IMR-90 (cell line): Measurements from ENCODE around the gene PTPRG. TPM values are rescaled to one million over a fixed set of nuclear protein-coding genes. Genes with fewer than 3 reads are reported as not detected.
A peak's percentile ranks its signal among the peaks of the same experiment; 100 is the strongest.

Source experiments
- ATAC-seq: fragments of 200-7000 bp; cut with Tn5 transposase; 2 replicates; pipeline ENCODE4 v1.9.1; 2020; ENCODE audit warnings: low read depth, mild to moderate bottlenecking, moderate library complexity
- BruUV-seq: library from RNA; stranded (reverse); fragments of 400-500 nt; replicated peaks from 2 replicates; lab custom pipeline; 2021; lab: Mats Ljungman, UMichigan
- CTCF ChIA-PET: fragments of 300-600 bp; formaldehyde crosslinking; extraction: SDS; loops from one replicate; lab custom pipeline; 2021; ENCODE audit warnings: antibody characterized with exemption; lab: Yijun Ruan, JAX
- POLR2A ChIA-PET: fragments of 300-600 bp; sonication (Branson Sonifier 250); formaldehyde crosslinking; loops from one replicate; lab custom pipeline; 2022; ENCODE audit warnings: antibody characterized with exemption; ENCODE audit not compliant: unreplicated experiment; lab: Charles Lee
- DNase-seq: peaks from one replicate; pipeline ENCODE4 v3.0.0; 2013
- H2AFZ ChIP-seq: replicated peaks from 2 replicates; pipeline ENCODE3; 2013; ENCODE audit warnings: low read length, mild to moderate bottlenecking; ENCODE audit not compliant: poor library complexity
- H2AK5ac ChIP-seq: 2 replicates; pipeline ENCODE4 v1.6.1; 2013; ENCODE audit warnings: low read depth, low read length, inconsistent platforms
- H2AK9ac ChIP-seq: replicated peaks from 2 replicates; pipeline ENCODE3; 2013; ENCODE audit warnings: mild to moderate bottlenecking, low read depth, low read length, moderate library complexity; ENCODE audit not compliant: poor library complexity
- H2BK120ac ChIP-seq: 2 replicates; pipeline ENCODE4 v1.6.1; 2013; ENCODE audit warnings: low read depth, low read length, inconsistent platforms
- H2BK15ac ChIP-seq: 3 replicates; pipeline ENCODE4 v1.6.1; 2013; ENCODE audit warnings: low read depth, low read length, inconsistent platforms
- H2BK20ac ChIP-seq: 2 replicates; pipeline ENCODE4 v1.6.1; 2013; ENCODE audit warnings: low read depth, mild to moderate bottlenecking, inconsistent platforms, low read length, moderate library complexity
- H2BK5ac ChIP-seq: 2 replicates; pipeline ENCODE4 v1.6.1; 2013; ENCODE audit warnings: mild to moderate bottlenecking, low read depth, low read length, inconsistent platforms; ENCODE audit not compliant: poor library complexity, severe bottlenecking
- H3K14ac ChIP-seq: replicated peaks from 2 replicates; pipeline ENCODE4 v1.6.1; 2013; ENCODE audit warnings: low read depth, low read length, inconsistent platforms
- H3K18ac ChIP-seq: 2 replicates; pipeline ENCODE4 v1.6.1; 2013; ENCODE audit warnings: low read depth, low read length, control low read depth
- H3K23ac ChIP-seq: 2 replicates; pipeline ENCODE4 v1.6.1; 2013; ENCODE audit warnings: low read depth, low read length, inconsistent platforms
- H3K27ac ChIP-seq: 2 replicates; pipeline ENCODE4 v1.5.1; 2013; ENCODE audit warnings: mild to moderate bottlenecking, control low read depth, low read length; ENCODE audit not compliant: insufficient read depth
- H3K27me3 ChIP-seq: 2 replicates; pipeline ENCODE4 v1.6.1; 2013; ENCODE audit warnings: low read length; ENCODE audit not compliant: control insufficient read depth, insufficient read depth
- H3K36me3 ChIP-seq: 2 replicates; pipeline ENCODE4 v1.6.1; 2013; ENCODE audit warnings: low read length, mixed read lengths; ENCODE audit not compliant: control insufficient read depth, insufficient read depth
- H3K4ac ChIP-seq: 2 replicates; pipeline ENCODE4 v1.6.1; 2013; ENCODE audit warnings: low read depth, low read length, inconsistent platforms
- H3K4me1 ChIP-seq: 2 replicates; pipeline ENCODE4 v1.6.1; 2013; ENCODE audit warnings: low read length, mixed read lengths; ENCODE audit not compliant: control insufficient read depth, insufficient read depth
- H3K4me2 ChIP-seq: 2 replicates; pipeline ENCODE4 v1.6.1; 2013; ENCODE audit warnings: low read depth, mild to moderate bottlenecking, control low read depth, low read length, moderate library complexity
- H3K4me3 ChIP-seq: 2 replicates; pipeline ENCODE4 v1.5.1; 2013; ENCODE audit warnings: low read depth, mild to moderate bottlenecking, control low read depth, low read length, moderate library complexity; ENCODE audit not compliant: insufficient read depth
- H3K56ac ChIP-seq: 2 replicates; pipeline ENCODE4 v1.6.1; 2013; ENCODE audit warnings: low read length, inconsistent platforms; ENCODE audit not compliant: insufficient read depth; ENCODE audit errors: extremely low read depth
- H3K79me1 ChIP-seq, 2 experiments: 2 replicates each; pipeline ENCODE4 v1.6.1; 2013; ENCODE audit warnings: low read length in 2 of 2, inconsistent platforms in 1 of 2, low read depth in 1 of 2
- H3K9ac ChIP-seq: 2 replicates; pipeline ENCODE4 v1.6.1; 2013; ENCODE audit warnings: low read depth, low read length, control low read depth
- H3K9me1 ChIP-seq: 2 replicates; pipeline ENCODE4 v1.6.1; 2013; ENCODE audit warnings: low read length, inconsistent platforms; ENCODE audit not compliant: insufficient read depth
- H3K9me3 ChIP-seq: 2 replicates; pipeline ENCODE4 v1.6.1; 2013; ENCODE audit warnings: low read length; ENCODE audit not compliant: control insufficient read depth, insufficient read depth
- H4K20me1 ChIP-seq: 2 replicates; pipeline ENCODE4 v1.6.1; 2013; ENCODE audit warnings: low read length, inconsistent platforms; ENCODE audit not compliant: insufficient read depth
- H4K5ac ChIP-seq: 2 replicates; pipeline ENCODE4 v1.6.1; 2013; ENCODE audit warnings: mild to moderate bottlenecking, low read depth, low read length, control low read depth
- H4K8ac ChIP-seq, 2 experiments: 2 replicates each; pipeline ENCODE4 v1.6.1; 2013; ENCODE audit warnings: low read depth in 2 of 2, low read length in 2 of 2, control low read depth in 1 of 2, inconsistent platforms in 1 of 2
- H4K91ac ChIP-seq: 2 replicates; pipeline ENCODE4 v1.6.1; 2013; ENCODE audit warnings: low read depth, low read length, inconsistent platforms; ENCODE audit not compliant: insufficient read depth
- BHLHE40 ChIP-seq: fragments of 150-350 bp; IDR thresholded peaks from 2 replicates; pipeline ENCODE4 v1.6.1; 2016; ENCODE audit warnings: mild to moderate bottlenecking, low read depth, low read length
- CEBPB ChIP-seq: IDR thresholded peaks from 2 replicates; pipeline ENCODE4 v1.6.1; 2012; ENCODE audit warnings: low read depth, low read length, improper control_type of control experiment
- CHD1 ChIP-seq: IDR thresholded peaks from 2 replicates; pipeline ENCODE4 v1.6.1; 2012; ENCODE audit warnings: low read depth, low read length, improper control_type of control experiment
- FOS ChIP-seq: fragments of 150-350 bp; IDR thresholded peaks from 2 replicates; pipeline ENCODE4 v1.6.1; 2016; ENCODE audit warnings: low read depth, low read length
- MAFK ChIP-seq: IDR thresholded peaks from 2 replicates; pipeline ENCODE4 v1.6.1; 2012; ENCODE audit warnings: low read depth, low read length, improper control_type of control experiment
- MAZ ChIP-seq: IDR thresholded peaks from 2 replicates; pipeline ENCODE4 v1.6.1; 2012; ENCODE audit warnings: low read depth, mild to moderate bottlenecking, low read length, improper control_type of control experiment, moderate library complexity, borderline replicate concordance
- MXI1 ChIP-seq: IDR thresholded peaks from 2 replicates; pipeline ENCODE4 v1.6.1; 2012; ENCODE audit warnings: low read depth, mild to moderate bottlenecking, low read length, moderate library complexity, borderline replicate concordance
- NFE2L2 ChIP-seq: fragments of 150-350 bp; IDR thresholded peaks from 2 replicates; pipeline ENCODE4 v1.6.1; 2016; ENCODE audit warnings: low read depth, mild to moderate bottlenecking, low read length
- POLR2A ChIP-seq: IDR thresholded peaks from 2 replicates; pipeline ENCODE4 v1.6.1; 2012; ENCODE audit warnings: mild to moderate bottlenecking, low read depth, low read length
- RAD21 ChIP-seq: IDR thresholded peaks from 2 replicates; pipeline ENCODE4 v1.6.1; 2012; ENCODE audit warnings: low read length, improper control_type of control experiment
- RCOR1 ChIP-seq: IDR thresholded peaks from 2 replicates; pipeline ENCODE4 v1.6.1; 2012; ENCODE audit warnings: mild to moderate bottlenecking, low read length, improper control_type of control experiment; ENCODE audit not compliant: insufficient replicate concordance
- RFX5 ChIP-seq: IDR thresholded peaks from 2 replicates; pipeline ENCODE4 v1.8.0; 2012; ENCODE audit warnings: low read depth, mild to moderate bottlenecking, low read length, moderate library complexity
- SMC3 ChIP-seq: fragments of 150-350 bp; IDR thresholded peaks from 2 replicates; pipeline ENCODE4 v1.6.1; 2016; ENCODE audit warnings: low read depth, mild to moderate bottlenecking, antibody characterized with exemption, low read length, moderate library complexity
- WGBS, 2 experiments: methylation state at CpG; one replicate each; pipeline versions ENCODE4 v1.1.5 to v1.1.7; 2013; ENCODE audit warnings: missing lambda C conversion rate in 2 of 2; ENCODE audit not compliant: insufficient read length in 1 of 2; ENCODE audit errors: extremely low coverage in 2 of 2; 5-methylcytosine and 5-hydroxymethylcytosine counted together
- dilution Hi-C: fragments of 300-500 bp; cut with HindIII; formaldehyde crosslinking; loops from one replicate; pipeline ENCODE4 v1.14.3; 2018; ENCODE audit warnings: low sequenced_read_pairs; ENCODE audit not compliant: unreplicated experiment
- in situ Hi-C: fragments of 300-500 bp; cut with MboI; formaldehyde crosslinking; loops from 3 replicates; pipeline ENCODE4 v1.14.3; 2019; ENCODE audit warnings: low sequenced_read_pairs, inconsistent platforms, mixed read lengths
- intact Hi-C: fragments of 100-400 bp; cut with micrococcal nuclease; formaldehyde crosslinking; loops from 2 replicates; pipeline ENCODE4 v1.10.0; 2022
- polyA plus RNA-seq, 3 experiments: library from polyadenylated mRNA; depleted of rRNA; stranded (reverse); fragments of >200 nt; gene quantifications; 2 replicates each; pipeline ENCODE4 v1.2.3, GENCODE V29; 2012; ENCODE audit warnings: low replicate concordance in 1 of 3
- total RNA-seq: library from RNA; depleted of rRNA; stranded (reverse); fragments of >200 nt; gene quantifications from 2 replicates; pipeline ENCODE4 v1.2.3, GENCODE V29; 2012
- TF ChIP-seq, protein P1 (sequence below): conservative IDR thresholded peaks from 2 replicates; pipeline ENCODE4 v1.5.1; 2012; ENCODE audit warnings: mild to moderate bottlenecking, low read depth, low read length, improper control_type of control experiment
- TF ChIP-seq, protein P2 (sequence below): fragments of 150-350 bp; IDR thresholded peaks from 2 replicates; pipeline ENCODE4 v1.6.1; 2016; ENCODE audit warnings: low read depth, mild to moderate bottlenecking, low read length, moderate library complexity, borderline replicate concordance
- TF ChIP-seq, protein P3 (sequence below): fragments of 150-350 bp; IDR thresholded peaks from 2 replicates; pipeline ENCODE4 v1.6.1; 2017; ENCODE audit warnings: mild to moderate bottlenecking, antibody characterized with exemption, low read length, low read depth

Gene PTPRG
- total and polyA plus RNA-seq, 2 of the 4 experiments (the other 2 are of a cell fraction) = 7.7 to 31.0 TPM

DNA sequence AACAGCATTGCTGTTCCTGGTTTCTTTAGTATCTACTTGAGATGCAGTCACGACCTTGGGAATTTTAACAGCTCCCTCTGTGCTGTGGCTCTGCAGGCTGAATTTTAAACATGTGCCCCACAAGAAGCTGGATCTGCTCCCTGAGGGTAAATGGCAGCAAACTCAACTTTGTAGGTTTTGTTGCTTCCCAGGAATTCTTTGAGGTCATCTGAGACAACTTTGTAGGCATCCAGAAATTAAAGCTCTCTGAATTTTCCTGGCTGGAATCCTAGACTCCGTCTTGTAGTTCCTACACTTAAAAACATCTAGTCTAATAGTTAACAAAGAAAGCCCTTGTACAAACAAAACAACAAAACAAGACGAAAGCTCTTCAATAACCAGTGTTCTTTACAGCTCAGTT is 445.7 kb downstream of the PTPRG start:
- dilution Hi-C loops = no loop called here
- peak; percentile 29; the same call in 1 of the 2 replicates for ATAC-seq
- POLR2A ChIA-PET = no interaction called here

More for the DNA sequence above, 445.7 kb downstream of the PTPRG start:
- Histone ChIP-seq H3K9ac (no peak overlapping the region), H2BK20ac (no peak overlapping the region), H3K23ac (no peak overlapping the region), H2AFZ (no peak overlapping the region), H3K9me1 (peaks cover 9% of the 10 kb centered on the region; the same call in 1 of the 2 replicates), H4K91ac (no peak overlapping the region), H3K27me3 (no peaks in the 10 kb centered on the region), H3K79me1 (peaks cover 10 to 22% of the 10 kb centered on the region in 2 experiments), H2BK120ac (no peak overlapping the region), H3K4me3 (no peak overlapping the region), H3K14ac (no peak overlapping the region), H2AK5ac (no peak overlapping the region), H3K4me1 (peaks cover 6% of the 10 kb centered on the region), H2BK5ac (no peak overlapping the region), H3K27ac (no peak overlapping the region), H3K18ac (no peak overlapping the region; the same call in 1 of the 2 replicates), H2BK15ac (no peak overlapping the region), H3K4me2 (0 out of 2 replicates have a peak overlapping the region, but pooled peaks have one; percentile 37), H2AK9ac (no peak overlapping the region), H3K56ac (no peak overlapping the region), H3K36me3 (peaks cover 2% of the 10 kb centered on the region; the same call in 1 of the 2 replicates), H4K5ac (no peak overlapping the region), H3K9me3 (no peaks in the 10 kb centered on the region), H4K8ac (no peak overlapping the region), H3K4ac (no peak overlapping the region), H4K20me1 (no peaks in the 10 kb centered on the region)
- TF ChIP-seq, protein P1, sequence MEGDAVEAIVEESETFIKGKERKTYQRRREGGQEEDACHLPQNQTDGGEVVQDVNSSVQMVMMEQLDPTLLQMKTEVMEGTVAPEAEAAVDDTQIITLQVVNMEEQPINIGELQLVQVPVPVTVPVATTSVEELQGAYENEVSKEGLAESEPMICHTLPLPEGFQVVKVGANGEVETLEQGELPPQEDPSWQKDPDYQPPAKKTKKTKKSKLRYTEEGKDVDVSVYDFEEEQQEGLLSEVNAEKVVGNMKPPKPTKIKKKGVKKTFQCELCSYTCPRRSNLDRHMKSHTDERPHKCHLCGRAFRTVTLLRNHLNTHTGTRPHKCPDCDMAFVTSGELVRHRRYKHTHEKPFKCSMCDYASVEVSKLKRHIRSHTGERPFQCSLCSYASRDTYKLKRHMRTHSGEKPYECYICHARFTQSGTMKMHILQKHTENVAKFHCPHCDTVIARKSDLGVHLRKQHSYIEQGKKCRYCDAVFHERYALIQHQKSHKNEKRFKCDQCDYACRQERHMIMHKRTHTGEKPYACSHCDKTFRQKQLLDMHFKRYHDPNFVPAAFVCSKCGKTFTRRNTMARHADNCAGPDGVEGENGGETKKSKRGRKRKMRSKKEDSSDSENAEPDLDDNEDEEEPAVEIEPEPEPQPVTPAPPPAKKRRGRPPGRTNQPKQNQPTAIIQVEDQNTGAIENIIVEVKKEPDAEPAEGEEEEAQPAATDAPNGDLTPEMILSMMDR = no peak
- TF ChIP-seq MAZ = no peak
- no peak for TF ChIP-seq RFX5
- no peak for TF ChIP-seq NFE2L2
- TF ChIP-seq CHD1 = no peak
- no peak for TF ChIP-seq MAFK
- no peak for TF ChIP-seq BHLHE40
- no peak for TF ChIP-seq SMC3
- TF ChIP-seq, protein P2, sequence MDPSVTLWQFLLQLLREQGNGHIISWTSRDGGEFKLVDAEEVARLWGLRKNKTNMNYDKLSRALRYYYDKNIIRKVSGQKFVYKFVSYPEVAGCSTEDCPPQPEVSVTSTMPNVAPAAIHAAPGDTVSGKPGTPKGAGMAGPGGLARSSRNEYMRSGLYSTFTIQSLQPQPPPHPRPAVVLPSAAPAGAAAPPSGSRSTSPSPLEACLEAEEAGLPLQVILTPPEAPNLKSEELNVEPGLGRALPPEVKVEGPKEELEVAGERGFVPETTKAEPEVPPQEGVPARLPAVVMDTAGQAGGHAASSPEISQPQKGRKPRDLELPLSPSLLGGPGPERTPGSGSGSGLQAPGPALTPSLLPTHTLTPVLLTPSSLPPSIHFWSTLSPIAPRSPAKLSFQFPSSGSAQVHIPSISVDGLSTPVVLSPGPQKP = no peak
- no peak for TF ChIP-seq MXI1
- TF ChIP-seq CEBPB = no peak
- TF ChIP-seq, protein P3, sequence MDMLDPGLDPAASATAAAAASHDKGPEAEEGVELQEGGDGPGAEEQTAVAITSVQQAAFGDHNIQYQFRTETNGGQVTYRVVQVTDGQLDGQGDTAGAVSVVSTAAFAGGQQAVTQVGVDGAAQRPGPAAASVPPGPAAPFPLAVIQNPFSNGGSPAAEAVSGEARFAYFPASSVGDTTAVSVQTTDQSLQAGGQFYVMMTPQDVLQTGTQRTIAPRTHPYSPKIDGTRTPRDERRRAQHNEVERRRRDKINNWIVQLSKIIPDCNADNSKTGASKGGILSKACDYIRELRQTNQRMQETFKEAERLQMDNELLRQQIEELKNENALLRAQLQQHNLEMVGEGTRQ = no peak
- TF ChIP-seq POLR2A = no peak
- TF ChIP-seq RAD21 = no peak
- no peak for TF ChIP-seq RCOR1
- TF ChIP-seq FOS = no peak
- CTCF ChIA-PET = interaction anchor here (0.9 kb wide), 1 partner anchor 13 kb away, joined by 3 read pairs; no protein-coding TSS in a partner anchor
- in situ Hi-C loops = no loop called here
- peak; percentile 5 for DNase-seq
- intact Hi-C loops = no loop called here
- 100% methylated on average over 1 of the region's 3 CpGs; no CpG with 5 or more reads in 1 of the 2 experiments for WGBS, 2 experiments
- no TSS peak for BruUV-seq
